GM19372 (cell line): Measurements from ENCODE around the gene ALAD.
"Not testable (repeated sequence)": the region's sequence is repeated elsewhere in the genome, so short reads cannot be mapped to it uniquely, and the experiment has no call there.

Source experiments
- ATAC-seq: cut with Tn5 transposase; IDR thresholded peaks from one replicate; pipeline ENCODE4 v1.9.1; 2021; ENCODE audit warnings: mild to moderate bottlenecking, low read depth, moderate library complexity; ENCODE audit not compliant: unreplicated experiment

Gene ALAD

DNA sequence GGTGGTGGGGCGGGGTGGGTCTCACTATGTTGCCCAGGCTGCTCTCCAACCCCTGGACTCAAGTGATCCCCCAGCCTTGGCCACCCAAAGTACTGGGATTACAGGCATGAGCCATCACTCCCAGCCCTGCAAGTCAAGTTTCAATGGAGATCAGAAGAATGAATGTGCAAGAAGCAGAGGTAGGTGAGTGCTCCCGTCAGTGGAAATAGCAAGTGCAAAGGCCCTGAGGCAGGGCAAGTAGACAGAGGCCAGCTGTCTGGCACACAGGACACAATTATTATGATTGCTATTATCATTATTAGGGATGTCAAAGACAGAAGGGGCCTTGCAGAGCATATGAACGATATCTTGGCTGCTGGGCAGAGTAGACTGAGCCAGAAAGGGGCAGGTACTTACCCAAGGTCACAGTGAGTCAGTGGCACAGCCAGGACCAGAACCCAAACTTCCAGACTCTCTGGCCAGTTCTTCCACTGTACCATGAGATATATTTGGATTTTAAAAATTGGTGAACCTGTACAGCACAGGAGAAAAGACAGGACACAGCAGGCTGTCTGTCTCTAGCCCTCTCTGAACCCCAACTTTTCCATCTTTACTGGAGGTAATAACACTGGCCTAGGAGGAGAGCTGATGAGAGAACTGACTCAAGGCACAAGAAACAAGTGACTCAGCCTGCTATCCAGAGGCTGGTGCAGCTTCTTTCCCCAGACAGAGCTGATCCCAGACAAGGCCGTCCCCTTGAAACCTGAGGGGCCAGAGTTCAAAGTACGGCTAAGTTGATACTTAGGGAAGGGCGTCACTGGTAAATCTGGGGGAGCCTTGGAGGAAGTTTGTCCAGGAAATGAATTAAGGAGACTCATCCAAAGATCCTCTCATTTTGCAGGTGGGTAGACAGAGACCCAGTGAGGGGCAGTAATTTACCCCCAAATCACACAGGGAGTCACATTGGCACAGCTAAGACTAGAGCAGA lies 25.7 kb downstream of the ALAD start:
- no peak for ATAC-seq

DNA sequence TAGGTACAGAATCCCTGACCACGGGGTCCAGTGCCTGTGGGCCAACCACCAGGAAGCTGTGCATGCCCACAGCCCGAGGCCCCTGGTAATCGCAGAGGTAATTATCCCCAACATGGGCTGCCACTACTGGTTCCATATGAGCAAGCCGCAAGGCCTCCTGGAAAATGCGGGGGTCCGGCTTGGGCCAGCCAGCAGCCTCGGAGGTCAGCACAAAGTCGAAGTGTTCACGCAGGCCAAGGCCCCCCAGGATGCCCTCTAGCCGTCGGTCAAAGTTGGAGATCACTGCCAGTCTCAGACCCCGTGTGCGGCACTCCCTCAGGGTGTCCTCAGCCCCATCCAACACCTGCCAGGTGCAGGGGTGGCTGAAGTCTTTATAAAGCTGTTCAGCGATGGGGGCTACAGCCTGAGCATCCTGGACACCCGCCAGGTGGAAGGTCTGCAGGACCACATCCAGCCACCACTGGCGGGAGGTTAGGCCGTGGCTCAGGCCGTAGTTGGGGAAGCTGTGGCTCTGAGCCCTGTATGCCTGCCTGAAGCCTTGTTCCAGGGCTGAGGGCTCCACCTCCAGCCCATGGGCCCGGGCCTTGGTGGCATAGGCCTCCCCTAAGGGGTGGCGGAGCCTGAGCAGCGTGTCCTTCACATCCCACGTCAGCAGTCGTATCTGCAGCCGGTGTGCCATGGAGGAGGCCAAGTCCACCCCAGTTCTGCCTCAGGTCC lies 27.2 kb downstream of the ALAD start:
- ATAC-seq = no peak

DNA sequence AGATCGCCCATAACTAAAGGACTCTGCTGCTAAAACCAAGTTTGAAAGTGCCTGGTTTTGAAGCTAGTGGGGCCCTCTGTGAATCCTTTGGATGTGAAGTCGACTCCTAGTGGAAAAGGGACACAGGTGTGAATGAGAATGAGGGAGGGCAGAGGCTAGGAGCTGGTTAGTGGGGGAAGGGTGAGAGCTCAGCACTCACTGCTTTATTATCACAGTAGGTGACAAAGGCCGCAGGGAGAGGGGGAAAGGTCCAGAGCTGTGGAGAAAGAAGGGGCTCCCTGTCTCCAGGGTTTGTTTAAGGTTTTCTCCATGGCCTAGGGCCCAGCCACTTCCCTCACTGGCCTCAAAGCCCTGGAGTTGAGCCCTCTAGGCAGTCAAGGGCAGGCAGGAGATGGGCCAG lies 27.8 kb downstream of the ALAD start:
- ATAC-seq = no peak

DNA sequence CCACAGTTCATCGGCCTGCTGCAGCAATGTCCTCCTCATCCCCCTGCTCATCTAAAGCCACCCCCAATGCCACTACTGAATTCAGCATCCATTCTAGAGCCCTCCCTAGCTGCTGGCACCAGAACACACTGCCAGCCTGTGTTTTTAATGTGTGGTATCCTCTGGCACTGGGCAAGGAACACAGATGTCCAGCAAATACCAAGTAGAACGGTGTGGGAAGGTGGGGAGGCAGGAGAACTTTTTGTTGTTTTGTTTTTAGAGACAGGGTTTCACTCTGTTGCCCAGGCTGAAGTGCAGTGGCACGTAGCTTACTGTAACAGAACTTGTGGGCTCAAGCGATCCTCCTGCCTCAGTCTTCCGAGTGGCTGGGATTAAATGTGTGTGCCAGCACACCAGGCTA lies 29.0 kb downstream of the ALAD start:
- no peak for ATAC-seq

DNA sequence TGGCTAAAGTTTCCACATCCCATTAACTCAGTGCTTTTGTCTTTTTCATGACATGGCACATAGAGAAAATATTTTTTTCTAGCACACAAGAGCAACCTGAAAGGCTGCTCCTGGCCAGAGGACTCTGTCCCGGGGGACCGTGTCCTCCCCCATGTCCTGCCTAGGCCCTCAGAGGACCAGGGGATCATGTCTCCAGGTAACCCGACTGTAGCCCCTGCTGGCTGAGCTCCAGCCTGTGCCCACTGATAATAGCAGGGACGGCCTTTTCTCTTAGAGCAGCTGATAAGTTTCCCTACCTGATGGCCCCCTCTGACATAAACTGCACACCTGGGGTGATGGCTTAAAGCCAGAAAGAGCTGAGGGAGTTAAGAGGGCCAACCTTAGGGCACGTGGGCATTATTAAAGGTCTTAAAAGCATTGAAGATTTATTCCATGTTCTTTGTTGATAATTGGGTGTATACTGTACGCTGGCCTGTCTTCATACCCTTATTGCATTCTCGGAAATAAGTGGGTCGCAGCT lies 30.2 kb downstream of the ALAD start:
- no peak for ATAC-seq

DNA sequence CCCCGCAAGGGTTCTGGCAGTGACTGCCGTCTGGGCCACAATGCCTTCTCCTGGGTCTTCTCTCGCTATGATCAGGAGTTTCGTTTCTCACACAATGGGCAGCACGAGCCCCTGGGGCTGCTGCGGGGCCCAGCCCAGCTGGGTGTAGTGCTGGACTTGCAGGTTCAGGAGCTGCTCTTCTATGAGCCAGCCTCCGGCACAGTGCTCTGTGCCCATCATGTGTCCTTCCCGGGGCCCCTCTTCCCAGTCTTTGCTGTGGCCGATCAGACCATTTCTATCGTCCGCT lies 31.3 kb downstream of the ALAD start:
- ATAC-seq = no peak

DNA sequence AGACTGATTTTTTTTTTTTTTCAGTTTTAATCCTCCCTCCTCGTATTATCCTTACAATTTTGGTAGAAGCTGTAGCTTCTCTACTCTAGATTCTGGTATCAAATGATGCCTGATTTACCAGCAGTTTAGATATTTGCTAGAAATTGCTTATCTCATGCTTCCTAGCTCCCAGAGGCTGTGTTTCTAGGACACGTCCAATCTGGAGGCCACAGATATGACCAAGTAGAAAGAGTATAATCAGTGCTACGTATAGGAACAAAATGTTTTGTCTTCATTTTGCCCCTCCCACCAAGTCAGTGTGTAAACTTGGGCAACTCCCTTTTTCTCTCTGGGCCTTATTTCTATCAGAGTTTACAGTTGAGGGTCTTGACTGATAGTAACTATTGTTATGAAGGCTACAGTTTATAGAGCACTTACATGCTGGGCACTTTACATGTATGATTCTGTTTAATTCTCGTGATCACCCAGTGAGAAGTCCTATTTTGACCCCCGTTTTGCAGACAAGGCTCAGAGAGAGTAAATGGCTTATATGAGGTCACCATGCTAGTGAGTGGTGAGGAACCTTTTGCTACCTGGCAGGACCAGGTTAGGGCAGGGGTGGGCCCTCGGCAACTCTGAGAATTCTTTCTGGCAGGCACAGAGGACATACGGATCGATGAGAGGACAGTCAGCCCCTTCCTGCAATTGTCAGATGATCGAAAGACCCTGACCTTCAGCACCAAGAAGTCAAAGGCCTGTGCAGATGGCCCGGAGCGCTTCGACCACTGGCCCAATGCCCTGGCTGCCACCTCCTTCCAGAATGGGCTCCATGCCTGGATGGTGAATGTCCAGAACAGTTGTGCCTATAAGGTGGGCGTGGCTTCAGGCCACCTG lies 31.9 kb downstream of the ALAD start:
- ATAC-seq = no peak

DNA sequence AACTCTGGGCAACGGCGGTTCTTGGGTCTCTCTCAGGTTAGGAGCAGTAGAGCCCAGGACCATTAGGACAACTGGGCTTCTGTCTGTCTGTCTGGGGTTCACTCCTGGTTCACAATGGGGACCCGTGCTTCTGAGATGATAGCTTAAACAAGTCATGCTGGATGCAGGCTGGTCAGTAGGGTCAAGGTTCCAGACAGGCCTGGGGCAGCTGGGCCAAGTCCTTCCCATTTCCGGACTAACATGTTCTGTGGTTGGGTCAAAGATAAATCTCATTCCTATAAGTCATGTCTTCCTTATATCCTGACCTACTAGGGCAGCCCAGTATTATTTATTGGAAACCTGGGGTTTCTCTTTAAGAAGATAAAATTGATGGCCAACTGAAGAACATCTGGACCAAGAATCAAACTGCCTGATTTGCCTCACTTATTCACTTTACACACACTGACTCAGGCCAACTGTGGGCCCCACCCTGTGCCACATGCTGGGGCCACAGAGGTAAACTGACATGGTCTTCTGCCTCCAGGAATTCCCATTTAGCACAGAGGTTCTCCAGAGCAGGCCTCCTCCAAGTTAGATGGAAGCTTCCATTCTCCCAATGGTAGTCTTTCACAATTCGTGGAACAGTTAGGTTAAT lies 32.6 kb downstream of the ALAD start:
- no peak for ATAC-seq

DNA sequence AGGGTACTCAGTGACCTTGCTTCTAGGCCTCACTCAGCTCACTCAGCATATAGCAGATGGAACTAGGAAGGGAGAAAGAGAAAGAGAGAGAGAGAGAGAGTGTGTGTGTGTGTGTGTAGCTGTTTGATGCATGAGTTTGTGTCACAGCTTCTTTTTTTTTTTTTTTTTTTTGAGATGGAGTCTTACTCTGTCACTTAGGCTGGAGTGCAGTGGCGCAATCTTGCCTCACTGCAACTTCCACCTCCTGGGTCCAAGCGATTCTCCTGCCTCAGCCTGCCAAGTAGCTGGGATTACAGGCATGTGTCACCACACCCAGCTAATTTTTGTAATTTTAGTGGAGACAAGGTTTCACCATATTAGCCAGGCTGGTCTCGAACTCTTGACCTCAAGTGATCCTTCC lies 35.4 kb downstream of the ALAD start:
- not testable (repeated sequence) for ATAC-seq

DNA sequence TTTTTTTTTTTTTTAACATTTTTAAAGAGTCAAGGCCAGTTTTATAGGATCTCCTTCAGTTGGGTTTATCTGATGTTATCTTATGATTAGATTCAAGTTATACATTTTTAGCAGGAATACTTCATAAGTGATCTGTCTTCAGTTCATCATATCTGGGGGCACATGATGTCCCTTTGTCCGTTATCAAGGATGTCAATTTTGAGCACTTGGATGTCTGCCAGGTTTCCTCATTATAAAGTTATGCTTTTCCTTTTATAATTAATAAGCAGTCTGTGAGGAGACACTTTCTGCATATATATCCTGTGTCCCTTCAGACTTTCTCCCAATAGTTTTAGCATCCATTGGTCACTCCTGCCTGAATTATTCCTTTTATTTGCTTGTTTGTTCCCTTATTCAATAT lies 36.1 kb downstream of the ALAD start:
- ATAC-seq = no peak

DNA sequence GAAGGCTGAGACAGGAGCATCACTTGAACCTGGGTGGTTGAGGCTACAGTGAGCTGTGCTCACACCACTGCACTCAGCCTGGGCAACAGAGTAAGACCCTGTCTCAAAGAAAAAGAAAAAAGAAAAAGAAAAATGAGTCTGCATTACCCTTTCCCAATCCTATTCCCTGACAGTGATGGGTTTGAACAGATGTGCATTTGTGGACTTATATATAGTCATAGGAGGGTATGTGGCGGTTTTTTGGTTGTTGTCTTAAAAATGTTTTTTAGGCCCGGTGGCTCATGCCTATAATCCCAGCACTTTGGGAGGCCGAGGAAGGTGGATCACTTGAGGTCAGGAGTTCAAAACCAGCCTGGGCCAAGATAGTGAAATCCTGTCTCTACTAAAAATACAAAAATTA lies 37.7 kb downstream of the ALAD start:
- ATAC-seq = no peak

DNA sequence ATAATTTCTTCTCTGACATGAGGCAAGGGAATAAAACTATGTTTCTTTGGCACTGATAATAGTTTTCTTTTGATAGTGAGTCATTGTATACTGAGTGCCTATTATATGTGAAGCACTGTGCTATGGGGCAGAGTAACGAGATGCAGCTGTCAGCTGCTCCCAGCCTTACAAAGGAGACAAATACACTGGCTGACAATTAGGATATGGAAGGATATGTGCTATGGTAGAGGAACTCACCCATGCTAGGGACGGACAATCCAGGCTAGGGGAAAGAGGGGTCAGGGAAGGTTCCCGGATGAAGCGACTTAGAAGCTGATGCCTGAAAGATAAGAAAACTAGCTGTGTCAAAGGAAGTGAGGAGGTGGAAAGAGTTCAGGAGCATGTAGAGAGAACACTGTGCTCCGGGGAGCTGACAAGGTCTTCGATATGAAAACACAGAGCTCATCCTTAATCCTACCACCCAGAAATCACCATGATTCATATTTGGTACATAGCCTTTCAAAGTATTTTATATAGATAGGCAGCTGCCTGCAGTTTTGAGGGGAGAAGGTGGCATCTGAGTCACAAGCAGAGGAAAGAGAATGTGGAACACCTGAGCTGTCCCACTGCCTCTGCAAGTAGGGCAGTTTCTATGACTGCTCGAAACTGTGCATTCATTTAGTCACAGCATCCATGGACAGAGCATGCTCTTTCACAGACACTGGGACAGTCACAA lies 39.6 kb downstream of the ALAD start:
- no peak for ATAC-seq

DNA sequence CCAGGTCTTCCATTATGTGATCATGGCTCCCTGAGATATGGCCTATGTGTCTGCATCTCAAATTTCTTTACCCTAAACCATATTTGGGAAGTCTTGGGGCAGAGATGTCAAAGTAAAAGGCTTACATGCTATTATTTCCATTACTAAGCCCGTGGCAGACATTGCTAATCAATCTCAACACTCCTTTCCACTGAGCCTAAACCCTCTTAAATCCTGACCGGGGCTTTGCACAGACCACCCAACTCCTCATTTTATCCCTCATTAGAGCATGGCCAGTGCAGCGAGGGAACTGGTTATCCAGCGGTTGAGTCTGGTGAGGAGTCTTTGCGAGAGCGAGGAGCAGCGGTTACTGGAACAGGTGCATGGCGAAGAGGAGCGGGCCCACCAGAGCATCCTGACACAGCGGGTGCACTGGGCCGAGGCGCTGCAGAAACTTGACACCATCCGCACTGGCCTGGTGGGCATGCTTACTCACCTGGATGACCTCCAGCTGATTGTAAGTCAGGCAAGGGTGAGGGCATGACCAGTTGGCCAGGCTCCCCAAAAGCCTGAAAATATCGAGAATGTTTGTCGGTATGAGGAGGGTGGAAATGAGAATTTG lies 40.7 kb downstream of the ALAD start:
- ATAC-seq = no peak

DNA sequence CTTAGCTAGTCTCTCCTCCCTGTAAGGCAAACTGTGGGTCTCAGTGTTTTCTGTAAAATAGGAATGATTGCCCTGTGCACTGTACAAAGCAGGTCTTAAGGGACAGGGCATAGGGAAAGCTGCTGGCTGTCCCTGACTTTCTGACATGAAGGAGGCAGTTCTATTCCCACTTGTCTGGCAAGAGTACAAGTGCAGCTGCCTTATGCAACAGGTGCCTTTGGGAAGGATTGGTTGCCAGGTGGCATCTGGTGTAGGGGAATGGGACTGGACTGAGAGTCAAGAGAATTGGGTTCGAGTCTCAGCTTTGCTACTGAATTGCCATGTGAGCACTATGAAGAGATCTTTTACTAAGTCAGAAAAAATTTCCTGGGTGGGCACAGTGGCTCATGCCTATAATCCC lies 41.7 kb downstream of the ALAD start:
- ATAC-seq = no peak

DNA sequence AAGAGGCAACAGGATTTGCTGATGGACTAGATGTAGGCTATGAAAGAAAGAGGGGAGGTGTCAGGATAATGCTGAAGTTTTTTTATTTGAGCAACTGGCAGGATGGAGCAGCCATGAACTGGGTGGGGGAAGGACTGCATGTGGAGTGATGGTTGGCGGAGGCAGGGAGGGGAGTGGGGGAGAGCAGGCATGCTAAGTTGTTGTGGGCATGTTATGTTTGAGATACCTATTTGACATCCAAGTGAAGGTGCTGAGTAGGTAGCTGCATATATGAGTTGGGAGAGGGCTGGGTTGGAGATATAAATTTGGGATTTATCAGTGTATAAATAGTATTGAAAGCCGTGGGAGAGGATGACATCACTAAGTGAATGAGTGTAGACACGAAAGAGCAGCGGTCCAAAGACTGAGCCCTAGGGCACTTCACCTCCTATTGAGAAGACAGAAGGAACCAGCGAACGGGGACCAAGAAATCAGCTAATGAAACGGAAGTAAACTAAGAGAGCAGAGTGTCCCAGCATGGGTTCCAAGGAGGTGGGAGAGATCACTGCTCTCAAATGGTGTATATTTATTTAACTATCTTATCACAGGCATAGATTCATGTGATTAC lies 44.3 kb downstream of the ALAD start:
- no peak for ATAC-seq

DNA sequence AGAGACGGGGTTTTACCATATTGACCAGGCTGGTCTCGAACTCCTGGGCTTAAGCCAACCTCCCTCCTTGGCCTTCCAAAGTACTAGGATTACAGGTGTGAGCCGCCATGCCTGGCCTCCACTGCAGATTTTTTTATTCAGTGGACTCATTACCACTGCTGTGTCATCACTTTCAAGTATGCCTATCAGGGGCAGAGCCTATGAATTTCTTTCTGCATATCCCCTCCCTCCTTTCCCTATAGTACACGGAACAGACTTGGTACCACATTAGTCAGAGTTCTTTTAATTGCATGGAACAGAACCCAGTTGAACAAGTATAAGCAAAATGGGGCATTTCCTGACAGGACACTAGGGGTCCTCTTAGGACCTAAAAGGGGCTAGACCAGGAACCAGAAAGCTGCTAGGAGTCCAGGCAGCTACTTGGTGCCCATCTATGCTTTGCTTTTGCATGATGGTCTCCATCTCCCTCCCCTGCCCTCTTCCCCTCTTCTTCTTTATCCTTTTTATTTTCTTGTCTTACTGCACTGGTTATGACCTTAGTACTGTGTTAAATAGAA lies 46.0 kb downstream of the ALAD start:
- no peak for ATAC-seq

DNA sequence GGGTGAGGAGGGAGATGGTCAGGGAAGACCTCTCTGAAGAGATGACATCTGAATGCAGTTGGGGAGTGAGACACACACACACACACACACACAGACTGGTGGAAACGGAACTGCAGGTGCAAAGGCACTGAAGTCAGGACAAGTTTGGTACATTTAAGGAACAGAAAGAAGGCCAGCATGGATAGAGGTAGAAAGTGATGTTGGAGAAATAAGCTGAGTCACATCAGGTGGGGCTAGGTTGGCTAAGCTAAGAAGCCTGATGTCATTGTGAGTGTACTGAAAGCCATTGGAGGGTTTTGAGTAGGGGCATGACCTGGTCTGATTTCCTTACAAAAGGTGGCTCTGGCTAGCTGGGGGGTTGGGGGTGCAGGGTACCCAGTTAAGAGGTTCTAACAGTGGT lies 48.7 kb downstream of the ALAD start:
- no peak for ATAC-seq

DNA sequence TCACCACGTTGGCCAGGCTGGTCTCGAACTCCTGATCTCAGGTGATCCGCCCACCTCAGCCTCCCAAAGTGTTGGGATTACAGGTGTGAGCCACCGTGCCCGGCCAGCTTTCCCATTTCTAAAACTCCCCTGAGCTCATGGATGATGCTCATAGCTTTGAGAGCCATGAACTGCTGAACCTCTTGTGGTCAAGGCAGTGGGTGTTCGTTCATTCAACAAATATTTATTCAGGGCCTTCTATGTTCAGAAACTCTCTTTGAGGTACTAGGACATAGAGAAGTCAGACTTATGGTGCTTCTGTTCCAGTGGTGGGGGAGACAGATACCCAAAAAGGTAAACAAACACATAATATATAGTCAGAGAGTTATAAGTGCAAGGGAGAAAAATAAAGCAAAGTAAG lies 49.1 kb downstream of the ALAD start:
- ATAC-seq = no peak

DNA sequence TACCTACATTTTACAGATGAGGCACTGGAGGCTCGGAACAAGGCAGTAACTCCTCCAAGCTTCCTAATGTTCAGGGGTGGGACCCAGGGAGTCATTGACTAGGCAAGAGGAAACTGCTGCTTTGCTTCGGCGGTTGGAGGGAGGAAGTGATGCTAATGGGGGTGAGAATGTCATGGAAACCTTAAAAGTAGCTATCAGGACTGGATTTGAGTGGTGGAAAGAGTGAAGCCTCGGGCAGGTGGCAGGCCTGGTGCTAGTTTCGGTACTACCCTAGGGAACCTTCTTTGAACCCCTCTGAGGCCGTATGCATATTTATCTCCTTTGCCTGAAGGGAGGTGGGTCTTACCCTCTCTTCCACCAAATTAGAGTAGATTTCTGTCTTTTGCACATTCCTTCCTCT lies 50.1 kb downstream of the ALAD start:
- no peak for ATAC-seq
